IMR-90 (cell line): Measurements from ENCODE around the gene HASPIN.

Experiments used
- BHLHE40 ChIP-seq: fragments of 150-350 bp; IDR thresholded peaks from 2 replicates; pipeline ENCODE4 v1.6.1; 2016; ENCODE audit warnings: mild to moderate bottlenecking, low read depth, low read length
- CEBPB ChIP-seq: IDR thresholded peaks from 2 replicates; pipeline ENCODE4 v1.6.1; 2012; ENCODE audit warnings: low read depth, low read length, improper control_type of control experiment
- CHD1 ChIP-seq: IDR thresholded peaks from 2 replicates; pipeline ENCODE4 v1.6.1; 2012; ENCODE audit warnings: low read depth, low read length, improper control_type of control experiment
- CTCF ChIP-seq: conservative IDR thresholded peaks from 2 replicates; pipeline ENCODE4 v1.5.1; 2012; ENCODE audit warnings: mild to moderate bottlenecking, low read depth, low read length, improper control_type of control experiment
- FOS ChIP-seq: fragments of 150-350 bp; IDR thresholded peaks from 2 replicates; pipeline ENCODE4 v1.6.1; 2016; ENCODE audit warnings: low read depth, low read length
- POLR2A ChIP-seq: IDR thresholded peaks from 2 replicates; pipeline ENCODE4 v1.6.1; 2012; ENCODE audit warnings: mild to moderate bottlenecking, low read depth, low read length
- SMC3 ChIP-seq: fragments of 150-350 bp; IDR thresholded peaks from 2 replicates; pipeline ENCODE4 v1.6.1; 2016; ENCODE audit warnings: low read depth, mild to moderate bottlenecking, antibody characterized with exemption, low read length, moderate library complexity

- TF ChIP-seq CTCF (no peak), CHD1 (no peak), POLR2A (no peak), FOS (no peak), BHLHE40 (no peak), SMC3 (no peak), CEBPB (no peak)
These were observed 38.5 kb upstream of the HASPIN start for GRCh38 chr17:3685174-3685573.
